ENCODE data around the gene IRS1. TPM values are rescaled to one million over a fixed set of nuclear protein-coding genes. Genes with fewer than 3 reads are reported as not detected.

The IRS1 gene
- total and polyA plus RNA-seq, 2 of the 4 experiments (the other 2 are of a cell fraction): 21.1 to 37.1 TPM

- Histone ChIP-seq H4K8ac (ENCODE audit: low read depth in 2 of 2, low read length in 2 of 2) (peak overlapping the region in 1 of 2 experiments; percentile 53; a peak in 2 of 4 replicates), H4K20me1 (ENCODE audit: insufficient read depth, low read length) (peaks cover 60% of the 10 kb centered on the region; the same call in 1 of the 2 replicates), H3K9me3 (ENCODE audit: control insufficient read depth, insufficient read depth, low read length) (0 out of 2 replicates have a peak, but pooled peaks cover 2% of the 10 kb centered on the region), H2BK20ac (ENCODE audit: low read depth, low read length) (peak overlapping the region; percentile 35), H3K79me1 (ENCODE audit: low read depth in 1 of 2, low read length in 2 of 2) (peaks cover 3 to 42% of the 10 kb centered on the region in 2 experiments; a peak in 3 of 4 replicates), H3K27ac (ENCODE audit: insufficient read depth, low read length) (peak overlapping the region; percentile 78; the same call in 1 of the 2 replicates), H3K18ac (ENCODE audit: low read depth, low read length) (peak overlapping the region; percentile 78), H3K4ac (ENCODE audit: low read depth, low read length) (peak overlapping the region; percentile 78), H2BK5ac (ENCODE audit: low read depth, low read length, poor library complexity, severe bottlenecking) (peak overlapping the region; percentile 79), H2AK9ac (replicated peaks; ENCODE audit: low read depth, low read length, poor library complexity) (no peak overlapping the region), H3K27me3 (ENCODE audit: control insufficient read depth, insufficient read depth, low read length) (no peaks in the 10 kb centered on the region), H3K14ac (replicated peaks; ENCODE audit: low read depth, low read length) (peak overlapping the region; percentile 53), H4K91ac (ENCODE audit: insufficient read depth, low read depth, low read length) (peak overlapping the region; percentile 63), H3K56ac (ENCODE audit: extremely low read depth, insufficient read depth, low read length) (no peak overlapping the region), H3K9me1 (ENCODE audit: insufficient read depth, low read length) (peaks cover 12% of the 10 kb centered on the region), H3K9ac (ENCODE audit: low read depth, low read length) (peak overlapping the region; percentile 49; the same call in 1 of the 2 replicates), H2BK120ac (ENCODE audit: low read depth, low read length) (peak overlapping the region; percentile 65; the same call in 1 of the 2 replicates), H3K4me2 (ENCODE audit: low read depth, low read length) (peak overlapping the region; percentile 79), H2AFZ (replicated peaks; ENCODE audit: low read length, poor library complexity) (no peak overlapping the region), H3K4me3 (ENCODE audit: insufficient read depth, low read depth, low read length) (no peak overlapping the region), H2AK5ac (ENCODE audit: low read depth, low read length) (peak overlapping the region; percentile 29; the same call in 1 of the 2 replicates), H3K23ac (ENCODE audit: low read depth, low read length) (peak overlapping the region; percentile 50), H3K36me3 (ENCODE audit: control insufficient read depth, insufficient read depth, low read length) (peaks cover 22% of the 10 kb centered on the region), H3K4me1 (ENCODE audit: control insufficient read depth, insufficient read depth, low read length) (peaks cover 18% of the 10 kb centered on the region), H4K5ac (ENCODE audit: low read depth, low read length) (peak overlapping the region; percentile 86), H2BK15ac (ENCODE audit: low read depth, low read length) (no peak overlapping the region; the same call in 2 of the 3 replicates)
- peak; percentile 87 for DNase-seq
- in situ Hi-C loops (cut with MboI; ENCODE audit: low sequenced_read_pairs) (loop anchor here (25.0 kb wide), 1 partner anchor 1670 kb away; no protein-coding TSS in a partner anchor), dilution Hi-C loops (cut with HindIII; ENCODE audit: low sequenced_read_pairs, unreplicated experiment) (no loop called here), intact Hi-C loops (cut with micrococcal nuclease) (no loop called here)
- ChIA-PET POLR2A (ENCODE audit: unreplicated experiment) (no interaction called here), CTCF (interaction anchor here (0.7 kb wide), 2 partner anchors 180 to 685 kb away, joined by 3 to 4 read pairs; no protein-coding TSS in a partner anchor)
- TF ChIP-seq POLR2A (IDR thresholded peaks at IDR 0.05; ENCODE audit: low read depth, low read length): 0 out of 2 replicates have a peak, but pooled peaks have one; percentile 32
- no peak for TF ChIP-seq RAD21 (IDR thresholded peaks at IDR 0.05; ENCODE audit: low read length)
- BruUV-seq (replicated peaks): no TSS peak
- no CpG with 5 or more reads among the region's 5 CpGs for WGBS, 2 experiments (ENCODE audit: extremely low coverage in 2 of 2, insufficient read length in 1 of 2)
- peak; percentile 79 for ATAC-seq (ENCODE audit: low read depth)
Observed at GRCh38 chr2:226782092-226782713, 17.4 kb downstream of the IRS1 start.

Data from IMR-90 (cell line).